Glutamatergic neuron (in vitro differentiated cells): ENCODE data around the gene DIMT1. TPM values are rescaled to one million over a fixed set of nuclear protein-coding genes. Genes with fewer than 3 reads are reported as not detected.

ENCODE experiments used
- DNase-seq: peaks from one replicate; pipeline ENCODE4 v3.0.0; 2022
- H3K27ac Mint-ChIP-seq: one replicate; pipeline ENCODE4 v1.8.0; 2020; ENCODE audit warnings: mild to moderate bottlenecking, mixed read lengths, inconsistent platforms; ENCODE audit not compliant: unreplicated experiment
- H3K27me3 Mint-ChIP-seq: one replicate; pipeline ENCODE4 v1.8.0; 2020; ENCODE audit warnings: mild to moderate bottlenecking, moderate library complexity, mixed read lengths, inconsistent platforms; ENCODE audit not compliant: unreplicated experiment
- H3K36me3 Mint-ChIP-seq: one replicate; pipeline ENCODE4 v1.8.0; 2020; ENCODE audit warnings: mild to moderate bottlenecking, mixed read lengths, inconsistent platforms; ENCODE audit not compliant: unreplicated experiment
- H3K4me1 Mint-ChIP-seq: one replicate; pipeline ENCODE4 v1.8.0; 2020; ENCODE audit warnings: mild to moderate bottlenecking, low read depth, mixed read lengths, inconsistent platforms; ENCODE audit not compliant: unreplicated experiment
- H3K4me3 Mint-ChIP-seq: one replicate; pipeline ENCODE4 v1.8.0; 2020; ENCODE audit warnings: mild to moderate bottlenecking, mixed read lengths, inconsistent platforms; ENCODE audit not compliant: unreplicated experiment
- H3K9me3 Mint-ChIP-seq: one replicate; pipeline ENCODE4 v1.8.0; 2020; ENCODE audit warnings: mild to moderate bottlenecking, moderate library complexity, mixed read lengths, inconsistent platforms; ENCODE audit not compliant: unreplicated experiment
- CTCF ChIP-seq: fragments of 200-600 bp; sonication (generic); IDR thresholded peaks from one replicate; pipeline ENCODE4 v1.5.0; 2021; ENCODE audit not compliant: partially characterized antibody, unreplicated experiment
- total RNA-seq: library from RNA; stranded (reverse); fragmentation: NEBNext Ultra II Directional; extraction: Animal tissue kit (Norgen Biotek cat#: 25700); gene quantifications from one replicate; pipeline ENCODE4 v1.2.1, GENCODE V29; 2021; ENCODE audit not compliant: unreplicated experiment

The DIMT1 gene
- total RNA-seq, 1 donor from 2014 or later = 4.6 TPM

GRCh38 chr5:62342476-62342837 lies 61.2 kb downstream of the DIMT1 start:
- Mint-ChIP-seq H3K27me3 (no peaks in the 10 kb centered on the region), H3K4me1 (peaks cover 2% of the 10 kb centered on the region), H3K9me3 (peaks cover 1% of the 10 kb centered on the region)

GRCh38 chr5:62341783-62342475 lies 61.8 kb downstream of the DIMT1 start:
- Mint-ChIP-seq H3K36me3 (no peaks in the 10 kb centered on the region), H3K4me3 (no peak overlapping the region), H3K9me3 (peaks cover 1% of the 10 kb centered on the region), H3K4me1 (peaks cover 1% of the 10 kb centered on the region), H3K27me3 (no peaks in the 10 kb centered on the region), H3K27ac (peak overlapping the region; percentile 4)
- no peak for TF ChIP-seq CTCF
- no peak for DNase-seq

More at GRCh38 chr5:62342476-62342837, 61.2 kb downstream of the DIMT1 start:
- Mint-ChIP-seq H3K27ac (no peak overlapping the region), H3K4me3 (no peak overlapping the region), H3K36me3 (no peaks in the 10 kb centered on the region)
- DNase-seq = no peak
- TF ChIP-seq CTCF = no peak

GRCh38 chr5:62340979-62341378 lies 62.7 kb downstream of the DIMT1 start:
- Mint-ChIP-seq H3K27ac (no peak overlapping the region), H3K9me3 (peaks cover 1% of the 10 kb centered on the region), H3K36me3 (no peaks in the 10 kb centered on the region), H3K4me3 (no peak overlapping the region), H3K27me3 (no peaks in the 10 kb centered on the region), H3K4me1 (peaks cover 1% of the 10 kb centered on the region)
- no peak for TF ChIP-seq CTCF
- DNase-seq = no peak

- Mint-ChIP-seq H3K9me3 (peaks cover 1% of the 10 kb centered on the region), H3K27me3 (no peaks in the 10 kb centered on the region), H3K27ac (no peak overlapping the region), H3K36me3 (no peaks in the 10 kb centered on the region), H3K4me1 (peaks cover 1% of the 10 kb centered on the region), H3K4me3 (no peak overlapping the region)
- TF ChIP-seq CTCF = peak; percentile 56
- no peak for DNase-seq
Measured at GRCh38 chr5:62340392-62340791, 63.3 kb downstream of the DIMT1 start.

Other genes starting within 250 kb of the DIMT1 start
- gene KIF2A, start 97.7 kb downstream of the DIMT1 start, total RNA-seq = 91.7 TPM
- gene IPO11, start 8.9 kb upstream of the DIMT1 start, total RNA-seq = 23.5 TPM
- 0.91 TPM for gene LRRC70, start 174.9 kb upstream of the DIMT1 start, total RNA-seq